ENCODE measurements around the gene GRB7.
"Not testable (repeated sequence)": the region's sequence is repeated elsewhere in the genome, so short reads cannot be mapped to it uniquely, and the experiment has no call there.

GRB7 gene

DNA sequence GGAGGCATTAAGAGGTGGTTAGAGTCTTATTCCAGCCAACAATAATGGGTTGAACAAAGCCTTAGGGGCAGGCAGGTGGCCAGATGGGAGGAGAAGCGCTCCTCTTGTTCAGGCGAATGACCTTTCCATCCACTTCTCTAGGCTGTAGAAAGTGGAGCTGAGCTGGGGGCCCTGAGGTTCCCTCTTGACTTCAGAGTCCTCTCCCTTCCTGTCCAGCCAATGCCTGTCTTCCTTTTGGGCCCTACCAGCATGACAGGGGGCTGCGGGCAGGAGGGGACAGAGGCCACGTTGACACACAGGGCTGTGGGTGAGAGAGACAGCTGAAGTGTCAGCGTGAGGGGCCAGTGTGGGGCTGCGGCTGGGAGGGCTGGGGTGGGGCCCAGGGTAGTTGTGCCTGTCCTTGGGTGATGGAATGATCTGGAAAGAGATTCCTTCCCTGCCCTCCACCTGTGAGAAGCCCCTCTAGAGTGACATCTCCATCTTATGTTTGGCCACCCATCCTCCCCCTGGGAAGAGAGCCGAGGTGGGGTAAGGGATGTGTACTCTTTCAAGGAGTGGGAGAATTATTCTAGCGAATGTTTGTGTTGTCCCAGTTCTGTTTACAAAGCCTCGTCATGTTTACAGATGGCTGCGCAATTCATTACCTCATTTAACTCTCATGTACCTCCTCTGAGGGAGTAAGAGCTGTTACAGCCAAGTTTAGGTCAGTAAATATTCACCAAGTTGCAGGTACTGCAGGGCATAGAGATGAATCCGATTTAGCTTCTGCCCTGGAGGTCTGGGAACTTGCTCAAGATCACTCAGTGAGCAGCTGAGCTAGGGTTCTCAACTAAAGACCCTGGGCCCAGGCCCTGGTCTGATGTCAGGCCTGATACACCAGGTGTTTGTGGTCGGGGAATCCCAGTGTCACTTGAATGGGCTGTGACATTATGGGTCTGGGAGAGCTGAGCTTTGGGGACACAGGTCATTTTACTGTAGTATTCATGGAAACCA, 34.5 kb upstream of the GRB7 start:
- ATAC-seq (replicated peaks) (peak; percentile 37), DNase-seq (no peak)
- no peaks in the 10 kb centered on the region for H3K9me3 Mint-ChIP-seq
- peaks cover 28 to 40% of the 10 kb centered on the region in 2 donors for H3K27me3 Mint-ChIP-seq
- no peak overlapping the region for H3K4me3 Mint-ChIP-seq
- peaks cover 3% of the 10 kb centered on the region for H3K36me3 Mint-ChIP-seq (ENCODE audit: insufficient read depth)
- H3K27ac Mint-ChIP-seq = no peak overlapping the region
- peaks cover 12 to 13% of the 10 kb centered on the region in 2 donors for H3K4me1 Mint-ChIP-seq (ENCODE audit: low read depth in 2 of 2)

GRCh38 chr17:39703913-39704312, 33.8 kb upstream of the GRB7 start:
- Mint-ChIP-seq H3K4me3 (no peak overlapping the region), H3K9me3 (no peaks in the 10 kb centered on the region), H3K4me1 (ENCODE audit: low read depth in 2 of 2) (peaks cover 15 to 18% of the 10 kb centered on the region in 2 donors), H3K27me3 (peaks cover 25 to 33% of the 10 kb centered on the region in 2 donors), H3K36me3 (ENCODE audit: insufficient read depth) (peaks cover 3% of the 10 kb centered on the region), H3K27ac (no peak overlapping the region)
- no peak for DNase-seq
- ATAC-seq (replicated peaks) = no peak

- Mint-ChIP-seq H3K9me3 (no peaks in the 10 kb centered on the region), H3K36me3 (ENCODE audit: insufficient read depth) (no peaks in the 10 kb centered on the region), H3K4me1 (ENCODE audit: low read depth in 2 of 2) (peaks cover 20 to 21% of the 10 kb centered on the region in 2 donors), H3K27me3 (peaks cover 14 to 22% of the 10 kb centered on the region in 2 donors), H3K27ac (no peak overlapping the region), H3K4me3 (no peak overlapping the region)
- ATAC-seq (replicated peaks) (no peak), DNase-seq (no peak)
These were observed 32.8 kb upstream of the GRB7 start for GRCh38 chr17:39704821-39705551.

DNA sequence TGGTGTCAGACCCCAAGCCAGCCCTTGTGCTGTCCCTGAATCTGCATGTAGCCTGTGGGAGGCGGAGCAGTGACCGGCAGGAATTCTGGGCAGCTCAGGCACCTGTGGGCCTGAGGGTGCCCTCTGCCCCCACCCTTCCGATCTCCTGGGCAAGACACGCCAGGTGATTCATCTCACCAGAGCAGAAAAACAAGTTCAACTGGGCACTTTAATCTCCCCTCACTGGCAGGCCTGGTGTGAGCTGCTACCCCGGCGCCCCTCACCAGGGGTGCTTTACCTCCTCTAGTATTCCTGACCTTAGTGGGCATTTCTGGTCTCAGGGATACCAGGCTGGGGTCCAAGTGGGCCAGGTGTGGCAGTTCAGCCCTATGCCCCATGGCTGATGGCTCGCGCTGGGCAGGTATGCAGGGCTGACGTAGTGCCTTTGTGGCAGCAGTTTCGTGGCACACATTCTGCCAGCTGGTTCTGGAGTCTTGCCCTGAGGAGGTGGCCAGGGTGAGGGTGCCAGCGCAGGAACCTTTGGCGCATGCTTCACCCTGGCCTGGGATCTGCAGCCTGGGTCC, 31.9 kb upstream of the GRB7 start:
- peaks cover 9 to 13% of the 10 kb centered on the region in 2 donors for H3K27me3 Mint-ChIP-seq
- peaks cover 20 to 21% of the 10 kb centered on the region in 2 donors for H3K4me1 Mint-ChIP-seq (ENCODE audit: low read depth in 2 of 2)
- H3K4me3 Mint-ChIP-seq = no peak overlapping the region
- DNase-seq (no peak), ATAC-seq (replicated peaks) (no peak)
- no peaks in the 10 kb centered on the region for H3K36me3 Mint-ChIP-seq (ENCODE audit: insufficient read depth)
- H3K27ac Mint-ChIP-seq = no peak overlapping the region
- H3K9me3 Mint-ChIP-seq = no peaks in the 10 kb centered on the region

DNA sequence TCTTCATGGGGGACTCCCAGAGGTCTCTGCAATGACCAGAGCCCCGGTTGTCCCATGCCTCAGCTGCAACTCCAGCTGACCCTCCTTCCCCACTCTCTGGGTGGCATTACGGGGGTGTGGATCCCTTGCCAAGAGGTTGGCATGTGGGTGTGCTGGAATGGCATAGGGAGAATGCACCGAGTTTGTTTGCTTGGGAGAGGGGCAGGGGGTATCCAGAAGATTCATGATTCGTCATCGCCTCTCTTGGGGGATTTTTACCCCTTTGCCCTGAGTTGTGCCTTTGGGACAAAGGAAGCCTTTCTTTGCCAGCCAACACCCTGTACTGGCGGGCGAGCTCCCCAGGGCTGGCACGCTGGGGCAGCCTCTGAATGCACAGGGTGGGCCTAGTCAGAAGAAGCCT, 31.4 kb upstream of the GRB7 start:
- H3K27ac Mint-ChIP-seq = no peak overlapping the region
- ATAC-seq (replicated peaks) = no peak

GRCh38 chr17:39706921-39707337, 30.8 kb upstream of the GRB7 start:
- no peaks in the 10 kb centered on the region for H3K36me3 Mint-ChIP-seq (ENCODE audit: insufficient read depth)
- H3K27ac Mint-ChIP-seq = peak overlapping the region; percentile 77 to 87
- ATAC-seq (replicated peaks) (peak; percentile 18), DNase-seq (no peak)
- peaks cover 20 to 21% of the 10 kb centered on the region in 2 donors for H3K4me1 Mint-ChIP-seq (ENCODE audit: low read depth in 2 of 2)
- H3K4me3 Mint-ChIP-seq = peak overlapping the region; percentile 38 to 53
- no peaks in the 10 kb centered on the region for H3K9me3 Mint-ChIP-seq
- H3K27me3 Mint-ChIP-seq = peaks cover 0 to 3% of the 10 kb centered on the region in 2 donors

More for the DNA sequence above, 31.4 kb upstream of the GRB7 start:
- H3K9me3 Mint-ChIP-seq = no peaks in the 10 kb centered on the region
- H3K4me3 Mint-ChIP-seq = no peak overlapping the region
- peaks cover 4 to 8% of the 10 kb centered on the region in 2 donors for H3K27me3 Mint-ChIP-seq
- no peak for DNase-seq
- no peaks in the 10 kb centered on the region for H3K36me3 Mint-ChIP-seq (ENCODE audit: insufficient read depth)
- H3K4me1 Mint-ChIP-seq (ENCODE audit: low read depth in 2 of 2) = peaks cover 20 to 21% of the 10 kb centered on the region in 2 donors

DNA sequence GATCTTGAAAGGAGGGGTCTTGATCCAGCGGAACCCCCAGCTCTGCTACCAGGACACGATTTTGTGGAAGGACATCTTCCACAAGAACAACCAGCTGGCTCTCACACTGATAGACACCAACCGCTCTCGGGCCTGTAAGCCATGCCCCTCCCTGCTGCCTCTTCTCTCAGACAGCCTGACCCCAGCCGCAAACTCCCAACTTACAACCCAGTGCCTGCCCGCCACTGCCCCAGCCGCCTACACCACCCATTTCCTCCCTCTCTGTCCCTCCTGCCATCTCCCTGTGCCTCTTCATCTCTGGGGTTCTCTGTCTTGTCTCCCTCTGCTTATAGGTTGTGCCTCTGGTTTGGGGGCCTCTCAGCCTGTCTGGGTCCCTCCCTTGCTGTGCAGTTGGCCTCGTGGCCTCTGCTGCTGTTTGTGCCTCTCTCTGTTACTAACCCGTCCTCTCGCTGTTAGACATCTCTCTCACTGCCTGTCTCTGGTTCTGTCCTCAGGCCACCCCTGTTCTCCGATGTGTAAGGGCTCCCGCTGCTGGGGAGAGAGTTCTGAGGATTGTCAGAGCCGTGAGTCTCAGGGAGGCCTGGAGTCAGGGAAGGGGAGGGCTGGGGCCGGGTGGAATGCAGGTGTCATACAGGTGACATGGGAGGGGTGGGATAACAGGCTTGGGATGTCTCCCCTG, 28.3 kb upstream of the GRB7 start:
- no peaks in the 10 kb centered on the region for H3K36me3 Mint-ChIP-seq (ENCODE audit: insufficient read depth)
- H3K27me3 Mint-ChIP-seq = no peaks in the 10 kb centered on the region
- ATAC-seq (replicated peaks) (peak; percentile 66), DNase-seq (no peak)
- no peaks in the 10 kb centered on the region for H3K9me3 Mint-ChIP-seq
- H3K4me3 Mint-ChIP-seq = peak overlapping the region; percentile 56 to 61
- H3K4me1 Mint-ChIP-seq (ENCODE audit: low read depth in 2 of 2) = peaks cover 20% of the 10 kb centered on the region in 2 donors
- peak overlapping the region; percentile 62 to 88 for H3K27ac Mint-ChIP-seq

DNA sequence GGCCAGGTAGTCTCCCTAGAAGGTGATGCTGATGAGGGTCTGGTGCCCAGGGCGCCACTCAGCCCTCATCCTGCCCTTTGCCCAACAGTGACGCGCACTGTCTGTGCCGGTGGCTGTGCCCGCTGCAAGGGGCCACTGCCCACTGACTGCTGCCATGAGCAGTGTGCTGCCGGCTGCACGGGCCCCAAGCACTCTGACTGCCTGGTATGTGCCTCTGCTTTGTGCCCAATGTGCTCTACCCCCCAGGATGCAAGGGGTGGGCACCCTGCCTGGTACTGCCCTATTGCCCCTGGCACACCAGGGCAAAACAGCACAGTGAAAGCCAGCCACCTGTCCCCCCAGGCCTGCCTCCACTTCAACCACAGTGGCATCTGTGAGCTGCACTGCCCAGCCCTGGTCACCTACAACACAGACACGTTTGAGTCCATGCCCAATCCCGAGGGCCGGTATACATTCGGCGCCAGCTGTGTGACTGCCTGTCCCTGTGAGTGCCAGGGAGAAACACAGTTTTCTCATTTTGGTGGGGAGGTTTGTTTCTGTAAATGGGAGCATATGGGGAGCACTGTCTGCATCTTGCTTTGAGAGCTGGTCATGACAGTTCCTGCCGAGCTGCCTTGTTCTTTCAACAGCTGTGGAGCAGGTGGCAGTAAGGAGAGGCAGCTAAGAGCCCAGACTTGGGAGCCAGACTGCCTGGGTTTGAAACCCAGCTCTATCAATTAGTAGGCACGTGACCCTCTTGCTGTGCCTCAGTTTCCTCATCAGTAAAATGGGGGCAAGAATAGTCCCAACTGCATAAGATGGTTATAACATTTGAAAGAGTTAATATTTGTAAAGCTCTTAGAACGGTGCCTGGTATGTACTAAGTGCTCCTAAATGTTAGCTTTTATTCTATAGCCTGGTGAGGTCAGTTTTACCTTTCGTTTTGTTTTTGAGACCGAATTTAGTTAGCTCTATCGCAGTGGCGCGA, 27.5 kb upstream of the GRB7 start:
- DNase-seq = no peak
- Mint-ChIP-seq H3K4me3 (peak overlapping the region; percentile 56 to 61), H3K27ac (peak overlapping the region; percentile 62 to 88), H3K27me3 (no peaks in the 10 kb centered on the region), H3K36me3 (ENCODE audit: insufficient read depth) (no peaks in the 10 kb centered on the region), H3K4me1 (ENCODE audit: low read depth in 2 of 2) (peaks cover 20% of the 10 kb centered on the region in 2 donors), H3K9me3 (no peaks in the 10 kb centered on the region)
- no peak for ATAC-seq (replicated peaks)

GRCh38 chr17:39711071-39711470, 26.7 kb upstream of the GRB7 start:
- not testable (repeated sequence) for H3K9me3 Mint-ChIP-seq; H3K36me3 Mint-ChIP-seq (ENCODE audit: insufficient read depth); H3K4me3 Mint-ChIP-seq; DNase-seq; H3K27me3 Mint-ChIP-seq; ATAC-seq (replicated peaks); H3K27ac Mint-ChIP-seq
- H3K4me1 Mint-ChIP-seq (ENCODE audit: low read depth in 2 of 2) = peaks cover 20% of the 10 kb centered on the region in 2 donors

DNA sequence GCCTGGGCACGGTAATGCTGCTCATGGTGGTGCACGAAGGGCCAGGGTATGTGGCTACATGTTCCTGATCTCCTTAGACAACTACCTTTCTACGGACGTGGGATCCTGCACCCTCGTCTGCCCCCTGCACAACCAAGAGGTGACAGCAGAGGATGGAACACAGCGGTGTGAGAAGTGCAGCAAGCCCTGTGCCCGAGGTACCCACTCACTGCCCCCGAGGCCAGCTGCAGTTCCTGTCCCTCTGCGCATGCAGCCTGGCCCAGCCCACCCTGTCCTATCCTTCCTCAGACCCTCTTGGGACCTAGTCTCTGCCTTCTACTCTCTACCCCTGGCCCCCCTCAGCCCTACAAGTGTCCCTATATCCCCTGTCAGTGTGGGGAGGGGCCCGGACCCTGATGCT, 25.9 kb upstream of the GRB7 start:
- Mint-ChIP-seq H3K9me3 (no peaks in the 10 kb centered on the region), H3K4me3 (no peak overlapping the region), H3K27me3 (no peaks in the 10 kb centered on the region), H3K4me1 (ENCODE audit: low read depth in 2 of 2) (peaks cover 17 to 19% of the 10 kb centered on the region in 2 donors), H3K36me3 (ENCODE audit: insufficient read depth) (no peaks in the 10 kb centered on the region), H3K27ac (no peak overlapping the region)
- ATAC-seq (replicated peaks) (no peak), DNase-seq (no peak)

DNA sequence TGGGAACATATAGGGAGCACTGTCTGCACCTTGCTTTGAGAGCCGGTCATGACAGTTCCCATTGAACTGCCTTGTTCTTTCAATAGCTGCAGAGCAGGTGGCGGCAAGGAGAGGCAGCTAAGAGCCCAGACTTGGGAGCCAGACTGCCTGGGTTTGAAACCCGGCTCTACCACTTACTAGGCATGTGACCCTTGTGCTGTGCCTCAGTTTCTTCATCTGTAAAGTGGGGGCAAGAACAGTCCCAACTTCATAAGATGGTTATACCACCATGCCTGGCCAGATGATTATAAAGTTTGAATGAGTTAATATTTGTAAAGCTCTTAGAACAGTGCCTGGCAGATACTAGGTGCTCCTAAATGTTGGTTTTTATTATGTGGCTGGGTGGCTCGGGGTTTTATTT, 23.5 kb upstream of the GRB7 start:
- Mint-ChIP-seq H3K27me3 (no peaks in the 10 kb centered on the region), H3K27ac (no peak overlapping the region), H3K36me3 (ENCODE audit: insufficient read depth) (no peaks in the 10 kb centered on the region), H3K4me1 (ENCODE audit: low read depth in 2 of 2) (peaks cover 5 to 6% of the 10 kb centered on the region in 2 donors), H3K4me3 (no peak overlapping the region), H3K9me3 (no peaks in the 10 kb centered on the region)
- DNase-seq = no peak
- ATAC-seq (replicated peaks) = no peak

- H3K27ac Mint-ChIP-seq = no peak overlapping the region
- H3K4me1 Mint-ChIP-seq (ENCODE audit: low read depth in 2 of 2) = no peaks in the 10 kb centered on the region
- DNase-seq (no peak), ATAC-seq (replicated peaks) (no peak)
- H3K36me3 Mint-ChIP-seq (ENCODE audit: insufficient read depth) = no peaks in the 10 kb centered on the region
- H3K4me3 Mint-ChIP-seq = no peak overlapping the region
- no peaks in the 10 kb centered on the region for H3K27me3 Mint-ChIP-seq
- H3K9me3 Mint-ChIP-seq = no peaks in the 10 kb centered on the region
These were observed 22.2 kb upstream of the GRB7 start for GRCh38 chr17:39715375-39716072.
